Inferior parietal cortex (tissue), 1 donor: Measurements from ENCODE around the gene CRYBB1.

ENCODE experiments used
- DNase-seq: peaks from one replicate; pipeline ENCODE4 v3.0.0-alpha.2; 2016; ENCODE audit errors: extremely low spot score

The CRYBB1 gene

GRCh38 chr22:26606611-26607010 lies 11.2 kb downstream of the CRYBB1 start:
- no peak for DNase-seq

- DNase-seq = no peak
Observed at GRCh38 chr22:26604368-26604767, 13.5 kb downstream of the CRYBB1 start.

- no peak for DNase-seq
Observed at GRCh38 chr22:26602127-26602526, 15.7 kb downstream of the CRYBB1 start.

GRCh38 chr22:26601726-26602125 lies 16.1 kb downstream of the CRYBB1 start:
- DNase-seq = no peak

GRCh38 chr22:26599505-26599904 lies 18.3 kb downstream of the CRYBB1 start:
- no peak for DNase-seq

GRCh38 chr22:26597480-26597879 lies 20.3 kb downstream of the CRYBB1 start:
- no peak for DNase-seq

GRCh38 chr22:26597026-26597425 lies 20.8 kb downstream of the CRYBB1 start:
- no peak for DNase-seq

GRCh38 chr22:26593763-26594162 lies 24.1 kb downstream of the CRYBB1 start:
- DNase-seq = no peak

- no peak for DNase-seq
Observed at GRCh38 chr22:26592421-26592891, 25.4 kb downstream of the CRYBB1 start.

GRCh38 chr22:26589845-26590736 lies 27.7 kb downstream of the CRYBB1 start, which contains the start of gene TPST2:
Gene TPST2, minus strand, starts transcription at chr22:26590132. Its CDS starts 48,502 bp downstream, at chr22:26541630.
- peak; percentile 61 for DNase-seq

GRCh38 chr22:26589367-26589844 lies 28.4 kb downstream of the CRYBB1 start:
- DNase-seq = no peak

- DNase-seq = no peak
Observed at GRCh38 chr22:26588729-26589366, 29.0 kb downstream of the CRYBB1 start.

- no peak for DNase-seq
Observed at GRCh38 chr22:26587991-26588613, 29.7 kb downstream of the CRYBB1 start.

- no peak for DNase-seq
Observed at GRCh38 chr22:26586556-26587325, 31.1 kb downstream of the CRYBB1 start.

- no peak for DNase-seq
Observed at GRCh38 chr22:26585104-26585790, 32.6 kb downstream of the CRYBB1 start.

GRCh38 chr22:26584010-26584409 lies 33.8 kb downstream of the CRYBB1 start:
- DNase-seq = no peak

- DNase-seq = no peak
Observed at GRCh38 chr22:26581633-26582168, 36.1 kb downstream of the CRYBB1 start.

GRCh38 chr22:26581026-26581425 lies 36.8 kb downstream of the CRYBB1 start:
- no peak for DNase-seq

- DNase-seq = no peak
Observed at GRCh38 chr22:26580240-26580962, 37.4 kb downstream of the CRYBB1 start.

- DNase-seq = no peak
Observed at GRCh38 chr22:26579331-26579886, 38.4 kb downstream of the CRYBB1 start.
